ENCODE results near the gene DNAH2.

DNA sequence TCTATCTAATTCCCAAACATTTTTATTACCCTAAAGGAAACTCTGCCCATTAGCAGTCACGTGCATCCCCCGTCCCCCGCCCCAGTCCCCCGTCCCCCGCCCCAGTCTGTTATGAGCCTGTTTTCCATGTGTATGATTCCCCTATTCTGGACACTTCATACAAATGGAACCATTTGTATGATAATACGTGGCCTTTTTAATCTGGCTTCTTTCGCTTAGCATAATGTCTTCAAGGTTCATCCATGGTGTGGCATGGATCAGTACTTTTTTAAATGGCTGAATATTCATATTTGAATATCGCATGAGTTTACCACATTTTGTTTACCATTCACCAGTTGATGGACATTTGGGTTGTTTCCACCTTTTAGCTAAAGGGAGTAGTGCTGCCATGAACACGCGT is 49.5 kb downstream of the DNAH2 start:
- TF ChIP-seq CTCF (IDR thresholded peaks at IDR 0.05) (no peak), POLR2A (IDR thresholded peaks at IDR 0.05) (no peak), POLR2AphosphoS5 (IDR thresholded peaks at IDR 0.05) (no peak)
